HG02970 (cell line): ENCODE measurements around the gene KIFC1.
"Not testable (repeated sequence)": the region's sequence is repeated elsewhere in the genome, so short reads cannot be mapped to it uniquely, and the experiment has no call there.

Source experiments
- ATAC-seq: cut with Tn5 transposase; IDR thresholded peaks from one replicate; pipeline ENCODE4 v1.9.1; 2021; ENCODE audit warnings: mild to moderate bottlenecking, moderate library complexity, moderate number of reproducible peaks; ENCODE audit not compliant: unreplicated experiment, low FRiP score

The KIFC1 gene, protein sequence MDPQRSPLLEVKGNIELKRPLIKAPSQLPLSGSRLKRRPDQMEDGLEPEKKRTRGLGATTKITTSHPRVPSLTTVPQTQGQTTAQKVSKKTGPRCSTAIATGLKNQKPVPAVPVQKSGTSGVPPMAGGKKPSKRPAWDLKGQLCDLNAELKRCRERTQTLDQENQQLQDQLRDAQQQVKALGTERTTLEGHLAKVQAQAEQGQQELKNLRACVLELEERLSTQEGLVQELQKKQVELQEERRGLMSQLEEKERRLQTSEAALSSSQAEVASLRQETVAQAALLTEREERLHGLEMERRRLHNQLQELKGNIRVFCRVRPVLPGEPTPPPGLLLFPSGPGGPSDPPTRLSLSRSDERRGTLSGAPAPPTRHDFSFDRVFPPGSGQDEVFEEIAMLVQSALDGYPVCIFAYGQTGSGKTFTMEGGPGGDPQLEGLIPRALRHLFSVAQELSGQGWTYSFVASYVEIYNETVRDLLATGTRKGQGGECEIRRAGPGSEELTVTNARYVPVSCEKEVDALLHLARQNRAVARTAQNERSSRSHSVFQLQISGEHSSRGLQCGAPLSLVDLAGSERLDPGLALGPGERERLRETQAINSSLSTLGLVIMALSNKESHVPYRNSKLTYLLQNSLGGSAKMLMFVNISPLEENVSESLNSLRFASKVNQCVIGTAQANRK

DNA sequence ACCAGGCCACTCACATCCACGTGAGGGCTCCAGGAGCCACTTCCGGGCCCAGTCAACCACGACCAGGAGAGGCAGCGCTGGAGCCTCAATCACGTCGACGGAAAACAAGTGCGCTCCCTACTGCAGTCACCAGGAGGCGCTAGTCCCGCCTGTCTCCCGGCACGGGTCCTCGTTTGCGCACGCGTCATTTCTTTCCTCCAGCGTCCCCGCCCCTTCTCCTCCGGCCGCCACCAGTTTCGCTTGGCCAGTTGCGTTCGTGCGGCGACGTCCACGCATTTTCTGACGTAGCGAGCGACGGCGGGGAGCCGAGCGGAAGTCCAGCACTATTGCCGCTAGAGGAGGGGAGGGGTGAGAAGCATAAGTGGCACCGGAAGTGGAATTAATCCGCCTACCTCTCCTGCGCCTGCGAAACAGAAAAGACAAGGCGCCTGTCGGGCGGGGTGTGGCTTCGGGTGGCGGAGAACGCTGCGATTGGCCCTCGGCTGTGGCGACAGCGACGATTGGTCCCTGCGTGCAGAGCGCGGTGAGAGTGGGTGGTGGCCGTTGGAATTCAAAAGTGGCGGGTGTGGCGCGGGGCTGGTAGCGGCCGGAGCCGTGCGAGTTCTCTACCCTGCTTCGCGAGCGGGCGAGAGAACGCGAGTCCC lies at the start of gene KIFC1:
Gene KIFC1, plus strand, starts transcription at position 546 of the 644 bp plus-strand sequence. CDS start 163 bp downstream, outside the sequence.
- peak; percentile 94 for ATAC-seq

DNA sequence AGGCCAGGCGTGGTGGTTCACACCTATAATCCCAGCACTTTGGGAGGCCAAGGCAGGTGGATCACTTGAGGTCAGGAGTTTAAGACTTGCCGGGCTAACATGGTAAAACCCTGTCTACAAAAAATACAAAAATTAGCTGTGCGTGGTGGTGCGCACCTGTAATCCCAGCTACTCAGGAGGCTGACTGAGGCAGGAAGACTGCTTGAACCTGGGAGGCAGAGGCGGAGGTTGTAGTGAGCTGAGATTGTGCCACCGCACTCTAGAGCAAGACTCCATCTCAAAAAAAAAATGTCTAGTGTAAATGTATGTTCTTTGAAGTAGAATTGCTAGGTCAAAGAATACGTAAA lies 48.0 kb upstream of the KIFC1 start:
- ATAC-seq, result not testable (repeated sequence)

DNA sequence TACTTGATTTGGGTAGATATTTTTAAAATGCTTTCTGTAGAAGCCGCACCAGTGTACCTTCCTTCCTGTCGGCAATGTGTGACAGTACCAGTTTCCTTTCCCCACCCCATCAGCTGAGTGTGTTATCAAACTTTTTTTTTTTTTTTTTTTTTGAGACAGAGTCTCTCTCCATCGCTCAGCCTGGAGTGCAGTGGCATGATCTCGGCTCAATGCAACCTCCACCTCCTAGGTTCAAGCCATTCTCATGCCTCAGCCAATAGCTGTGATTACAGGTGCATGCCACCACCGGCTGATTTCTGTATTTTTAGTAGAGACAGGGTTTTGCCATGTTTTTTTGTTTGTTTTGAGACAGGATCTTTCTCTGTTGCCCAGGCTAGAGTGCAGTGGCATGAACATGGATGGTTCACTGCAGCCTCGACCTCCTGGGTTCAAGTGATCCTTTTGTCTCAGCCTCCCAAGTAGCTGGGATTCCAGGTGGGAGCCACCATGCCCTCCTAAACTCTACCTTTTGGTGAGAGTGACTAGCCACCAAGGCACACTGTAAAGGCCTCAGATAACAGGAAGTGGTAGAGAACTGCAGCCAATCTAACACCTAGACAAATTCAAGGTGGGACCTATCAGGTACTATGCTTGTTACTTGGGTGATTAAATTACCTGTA lies 47.5 kb upstream of the KIFC1 start:
- no peak for ATAC-seq

DNA sequence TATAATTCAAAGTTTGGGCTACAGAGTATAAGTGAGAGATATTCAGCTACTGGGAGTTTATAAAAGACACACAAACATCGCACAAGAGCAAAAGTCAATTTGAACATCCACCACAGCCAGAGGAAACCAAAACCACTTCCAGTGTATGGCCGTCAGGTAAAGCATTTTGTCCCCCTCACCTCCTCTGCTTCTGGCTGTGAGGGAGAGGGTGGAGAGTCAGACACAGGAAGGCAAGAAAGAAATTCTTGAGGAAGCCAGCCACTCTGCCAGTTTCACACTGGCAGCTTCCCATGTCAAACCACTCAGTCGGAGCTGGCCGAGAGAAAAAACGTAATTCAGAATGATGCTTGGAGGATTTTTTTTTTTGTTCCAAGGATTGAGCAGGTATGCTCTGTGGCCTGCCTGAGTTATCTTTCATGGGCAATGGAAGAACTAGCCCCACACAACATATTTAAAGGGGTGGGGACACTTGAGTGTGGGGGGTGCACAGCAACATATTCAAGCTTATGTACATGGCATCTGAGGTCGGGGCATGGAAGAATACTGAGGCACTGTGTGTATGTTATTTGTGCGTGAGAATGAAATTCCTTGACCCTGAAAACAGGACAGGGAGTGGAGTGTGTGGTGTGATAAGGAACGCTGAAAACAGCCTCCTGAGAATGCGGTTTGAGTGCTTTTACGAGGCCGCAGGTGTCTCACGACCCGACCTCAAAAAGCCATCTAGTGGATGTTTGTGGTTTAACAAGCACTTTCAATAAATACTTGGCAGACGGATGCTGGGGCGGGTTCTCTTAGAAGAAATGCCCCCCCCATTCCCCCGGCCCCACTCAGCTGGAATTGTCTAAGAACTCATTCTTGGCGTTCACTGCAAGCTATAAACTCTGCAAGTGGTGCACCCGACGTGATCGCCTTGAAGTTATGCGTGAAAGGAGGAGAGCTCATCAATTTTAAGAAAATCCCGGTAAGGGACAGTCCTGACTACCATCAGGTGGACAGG lies 46.6 kb upstream of the KIFC1 start:
- no peak for ATAC-seq

DNA sequence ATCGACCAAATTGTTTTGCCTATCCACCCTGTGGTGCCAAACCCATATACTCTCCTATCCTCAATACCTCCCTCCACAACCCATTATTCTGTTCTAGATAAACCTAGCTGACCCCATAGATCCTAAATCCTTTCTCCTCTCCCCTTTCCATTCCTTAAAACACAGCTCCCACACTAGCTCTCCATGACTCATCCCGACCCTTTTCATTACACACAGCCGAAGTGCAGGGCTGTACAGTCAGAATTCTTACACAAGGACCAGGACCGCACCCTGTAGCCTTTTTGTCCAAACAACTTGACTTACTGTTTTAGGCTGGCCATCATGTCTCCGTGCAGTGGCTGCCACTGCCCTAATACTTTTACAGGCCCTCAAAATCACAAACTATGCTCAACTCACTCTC lies 44.7 kb upstream of the KIFC1 start:
- not testable (repeated sequence) for ATAC-seq

DNA sequence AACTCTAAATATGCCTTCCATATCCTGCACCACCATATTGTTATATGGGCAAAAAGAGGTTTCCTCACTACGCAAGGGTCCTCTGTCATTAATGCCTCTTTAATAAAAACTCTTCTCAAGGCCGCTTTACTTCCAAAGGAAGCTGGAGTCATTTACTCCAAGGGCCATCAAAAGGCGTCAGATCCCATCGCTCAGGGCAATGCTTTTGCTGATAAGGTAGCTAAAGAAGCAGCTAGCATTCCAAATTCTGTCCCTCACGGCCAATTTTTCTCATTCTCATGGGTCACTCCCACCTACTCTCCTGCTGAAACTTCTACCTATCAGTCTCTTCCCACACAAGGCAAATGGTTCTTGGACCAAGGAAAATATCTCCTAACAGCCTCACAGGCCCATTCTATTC lies 43.8 kb upstream of the KIFC1 start:
- ATAC-seq, result no peak

DNA sequence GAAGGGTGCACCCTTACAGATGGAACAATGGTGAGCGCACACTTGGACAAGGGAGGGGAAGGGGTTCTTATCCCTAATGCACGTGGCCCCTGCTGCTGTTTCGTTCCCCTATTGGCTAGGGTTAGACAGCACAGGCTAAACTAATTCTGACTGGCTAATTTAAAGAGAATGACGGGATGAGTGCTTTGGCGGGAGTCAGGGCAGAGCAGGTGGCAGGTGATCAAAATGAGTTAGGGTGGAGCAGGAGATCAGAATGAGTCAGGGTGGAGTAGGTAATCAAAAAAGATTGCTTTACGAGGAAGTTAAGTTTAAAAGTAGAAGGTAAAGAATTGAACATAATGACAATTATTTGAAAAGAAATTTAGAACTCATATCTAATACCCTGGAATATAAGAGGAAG lies 35.8 kb upstream of the KIFC1 start:
- ATAC-seq, result not testable (repeated sequence)

DNA sequence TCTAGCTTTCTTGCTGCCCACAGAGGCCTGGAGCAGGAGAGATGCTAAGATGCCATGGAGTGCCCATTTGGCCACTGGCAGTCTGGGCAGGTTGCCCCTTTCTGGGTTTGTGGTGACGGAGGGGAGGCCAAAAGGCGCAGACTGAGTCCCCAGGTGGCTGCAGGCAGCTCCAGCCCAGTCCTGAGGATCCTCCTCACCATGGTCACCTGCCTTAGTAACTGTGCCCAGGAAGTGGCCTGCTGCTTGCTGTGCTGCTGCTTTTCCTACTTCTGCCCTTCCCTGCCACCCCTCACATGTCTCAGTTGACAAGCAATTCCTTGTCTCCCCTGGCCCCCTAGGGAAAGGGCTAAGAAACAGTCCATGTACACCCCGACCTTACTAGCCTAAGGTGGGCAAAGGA lies 35.3 kb upstream of the KIFC1 start:
- ATAC-seq, result no peak

DNA sequence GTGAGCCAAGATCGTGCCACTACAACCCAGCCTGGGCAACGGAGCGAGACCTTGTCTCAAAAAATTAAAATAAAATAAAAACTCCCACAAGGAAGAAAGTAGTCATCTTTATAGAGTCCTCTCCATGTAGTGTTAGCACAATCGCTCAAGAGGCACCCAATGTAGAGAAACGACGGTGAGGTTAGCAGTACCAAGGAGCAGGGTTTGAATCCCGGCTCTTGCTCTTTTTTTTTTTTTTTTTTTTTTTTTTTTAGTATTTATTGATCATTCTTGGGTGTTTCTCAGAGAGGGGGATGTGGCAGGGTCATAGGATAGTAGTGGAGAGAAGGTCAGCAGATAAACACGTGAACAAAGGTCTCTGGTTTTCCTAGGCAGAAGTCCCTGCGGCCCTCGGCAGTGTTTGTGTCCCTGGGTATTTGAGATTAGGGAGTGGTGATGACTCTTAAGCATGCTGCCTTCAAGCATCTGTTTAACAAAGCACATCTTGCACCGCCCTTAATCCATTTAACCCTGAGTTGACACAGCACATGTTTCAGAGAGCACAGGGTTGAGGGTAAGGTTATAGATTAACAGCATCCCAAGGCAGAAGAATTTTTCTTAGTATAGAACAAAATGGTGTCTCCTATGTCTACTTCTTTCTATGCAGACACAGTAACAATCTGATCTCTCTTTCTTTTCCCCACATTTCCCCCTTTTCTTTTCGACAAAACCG lies 34.3 kb upstream of the KIFC1 start:
- not testable (repeated sequence) for ATAC-seq

DNA sequence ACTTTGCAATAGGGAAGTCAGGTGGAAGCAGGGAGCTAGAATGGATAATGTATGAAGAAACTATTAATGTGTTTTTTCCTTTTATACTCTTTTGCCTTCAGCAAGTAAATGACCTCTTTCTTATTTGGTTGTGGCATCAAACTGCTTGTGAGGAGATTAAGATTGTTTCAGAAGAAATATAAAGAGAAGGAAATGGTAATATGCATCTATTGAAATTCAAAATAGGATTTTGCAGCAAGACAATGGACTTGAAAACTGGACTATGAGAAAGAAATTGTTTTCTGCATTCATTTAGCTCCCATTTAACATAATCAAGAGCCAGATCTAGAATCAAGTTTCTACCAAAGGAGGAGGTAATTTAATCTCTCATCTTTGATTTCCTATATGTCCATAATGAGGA lies 32.3 kb upstream of the KIFC1 start:
- ATAC-seq, result no peak

DNA sequence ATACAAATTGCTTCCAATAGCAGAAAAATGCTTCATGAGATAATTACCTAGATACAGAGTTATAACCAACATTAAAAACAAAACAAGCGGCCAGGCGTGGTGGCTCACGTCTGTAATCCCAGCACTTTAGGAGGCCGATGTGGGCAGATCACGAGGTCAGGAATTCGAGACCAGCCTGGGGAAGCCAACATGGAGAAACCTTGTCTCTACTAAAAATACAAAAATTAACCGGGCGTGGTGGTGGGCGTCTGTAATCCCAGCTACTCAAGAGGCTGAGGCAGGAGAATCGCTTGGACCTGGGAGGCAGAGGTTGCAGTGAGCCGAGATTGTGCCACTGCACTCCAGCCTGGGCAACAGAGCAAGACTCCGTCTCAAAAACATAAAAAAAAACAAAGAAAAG lies 28.1 kb upstream of the KIFC1 start:
- ATAC-seq, result not testable (repeated sequence)

DNA sequence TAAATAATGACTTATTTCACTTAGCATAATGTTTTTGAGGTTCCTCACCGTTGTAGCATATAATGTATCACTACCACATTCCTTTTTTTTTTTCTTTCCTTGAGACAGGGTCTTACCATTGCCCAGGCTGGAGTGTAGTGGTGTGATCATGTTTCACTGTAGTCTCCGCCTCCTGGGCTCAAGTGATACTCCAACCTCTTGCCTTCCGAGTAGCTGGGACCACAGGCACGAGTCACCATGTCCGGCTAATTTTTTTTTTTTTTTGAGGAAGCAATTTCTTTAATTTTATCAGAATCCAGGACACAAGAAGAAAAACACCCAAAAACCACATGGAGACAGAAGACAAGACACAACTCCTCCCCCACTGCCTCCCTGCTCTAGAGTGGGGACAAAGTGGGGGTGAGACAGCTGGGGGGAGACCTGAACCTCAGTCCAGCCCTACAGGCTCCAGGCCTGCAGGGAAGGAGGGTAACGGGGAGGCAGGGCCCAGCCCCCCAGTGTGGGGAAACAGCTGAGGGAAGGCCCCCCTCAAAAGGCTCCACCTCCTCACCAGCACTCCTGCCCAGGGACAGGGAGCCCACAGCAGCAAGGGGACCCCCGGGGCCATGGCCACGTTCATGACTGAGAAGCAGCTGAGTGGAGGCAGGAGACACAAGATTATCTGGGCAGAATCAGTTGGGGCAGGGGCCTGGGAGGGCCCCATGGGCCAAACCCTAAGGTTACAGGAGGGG lies 27.0 kb upstream of the KIFC1 start:
- not testable (repeated sequence) for ATAC-seq

DNA sequence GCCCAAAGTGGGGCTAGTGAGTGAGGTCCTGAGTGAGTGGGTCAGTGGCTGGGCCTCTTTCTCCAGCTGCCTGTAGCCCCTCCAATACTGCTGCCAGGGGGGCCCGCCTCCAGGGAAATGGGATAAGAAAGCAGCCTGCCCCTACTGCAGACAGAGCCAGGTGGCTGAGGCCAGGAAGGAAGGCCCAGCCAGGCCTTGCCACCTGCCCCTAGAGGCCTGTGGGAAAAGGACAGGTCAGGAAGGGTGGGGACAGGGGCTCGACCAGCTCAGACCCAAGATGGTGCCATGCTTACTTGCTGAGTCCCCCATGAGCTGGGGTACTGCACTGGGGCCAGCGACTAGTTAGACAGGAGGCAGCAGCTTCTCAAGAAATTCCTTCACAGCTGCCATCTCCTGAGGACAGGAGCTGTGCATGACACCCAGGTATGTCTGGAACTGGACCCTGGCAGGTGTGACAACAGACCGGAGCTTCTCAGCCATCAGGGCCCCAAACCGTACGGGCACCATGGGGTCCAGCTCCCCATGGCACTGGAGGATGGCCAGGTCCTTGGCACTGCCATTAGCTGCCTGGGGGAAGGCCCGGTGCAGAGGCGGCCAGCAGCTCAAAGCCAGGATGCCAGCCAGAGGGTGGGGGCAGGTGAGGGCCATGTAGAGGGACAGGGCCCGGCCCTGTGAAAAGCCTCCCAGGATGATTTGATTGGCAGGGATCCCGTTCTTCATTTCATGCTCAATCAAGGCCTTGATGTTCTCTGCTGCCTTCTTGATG lies 26.2 kb upstream of the KIFC1 start:
- ATAC-seq, result not testable (repeated sequence)

DNA sequence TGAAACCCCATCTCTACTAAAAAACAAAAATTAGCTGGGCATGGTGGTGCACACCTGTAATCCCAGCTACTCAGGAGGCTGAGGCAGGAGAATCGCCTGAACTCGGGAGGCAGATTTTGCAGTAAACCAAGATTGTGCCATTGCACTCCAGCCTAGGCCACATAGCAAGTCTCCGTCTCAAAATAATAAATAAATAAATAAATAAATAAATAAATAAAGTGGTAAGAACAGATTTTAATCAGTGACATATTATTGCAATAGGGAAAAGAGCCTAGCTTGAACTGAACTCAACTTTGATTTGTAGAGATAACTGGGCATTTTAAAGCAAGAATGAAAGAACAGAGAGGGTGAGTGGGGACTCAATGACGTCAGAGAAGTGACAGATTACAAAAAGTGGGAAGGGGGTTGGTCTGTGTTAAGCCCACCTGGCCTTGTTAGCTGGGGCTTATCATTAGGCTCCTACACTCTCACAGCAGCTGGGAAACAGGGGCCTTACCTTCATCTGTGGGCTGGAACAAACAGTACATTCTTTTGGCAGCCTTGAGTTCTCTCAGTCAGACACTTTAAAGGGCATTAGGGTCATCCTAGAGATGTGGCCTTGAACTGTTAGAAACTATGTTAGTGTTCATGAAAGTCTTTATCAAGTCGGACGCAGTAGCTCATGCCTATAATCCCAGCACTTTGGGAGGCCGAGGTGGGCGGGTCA lies 24.5 kb upstream of the KIFC1 start:
- ATAC-seq, result no peak

DNA sequence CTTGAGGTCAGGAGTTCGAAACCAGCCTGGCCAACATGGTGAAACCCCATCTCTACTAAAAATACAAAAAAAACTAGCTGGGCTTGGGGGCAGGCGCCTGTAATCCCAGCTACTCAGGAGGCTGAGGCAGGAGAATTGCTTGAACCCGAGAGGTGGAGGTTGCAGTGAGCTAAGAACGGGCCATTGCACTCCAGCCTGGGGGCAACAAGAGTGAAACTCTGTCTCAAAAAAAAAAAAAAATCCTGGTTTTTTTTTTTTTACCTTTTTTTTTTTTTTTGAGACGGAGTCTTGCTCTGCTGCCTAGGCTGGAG lies 24.0 kb upstream of the KIFC1 start:
- ATAC-seq, result not testable (repeated sequence)

DNA sequence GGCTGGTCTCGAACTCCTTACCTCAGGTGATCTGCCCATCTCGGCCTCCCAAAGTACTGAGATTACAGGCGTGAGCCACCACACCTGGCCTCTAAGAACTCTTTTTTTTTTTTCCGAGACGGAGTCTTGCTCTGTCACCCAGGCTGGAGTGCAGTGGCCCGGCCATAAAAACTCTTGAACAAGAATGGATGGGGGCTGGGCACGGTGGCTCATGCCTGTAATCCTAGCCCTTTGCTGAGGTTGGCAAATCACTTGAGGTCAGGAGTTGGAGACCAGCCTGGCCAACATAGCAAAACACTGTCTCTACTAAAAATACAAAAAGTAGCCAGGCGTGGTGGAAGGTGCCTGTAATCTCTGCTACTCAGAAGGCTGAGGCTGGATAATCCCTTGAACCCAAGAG lies 19.7 kb upstream of the KIFC1 start:
- ATAC-seq, result not testable (repeated sequence)

DNA sequence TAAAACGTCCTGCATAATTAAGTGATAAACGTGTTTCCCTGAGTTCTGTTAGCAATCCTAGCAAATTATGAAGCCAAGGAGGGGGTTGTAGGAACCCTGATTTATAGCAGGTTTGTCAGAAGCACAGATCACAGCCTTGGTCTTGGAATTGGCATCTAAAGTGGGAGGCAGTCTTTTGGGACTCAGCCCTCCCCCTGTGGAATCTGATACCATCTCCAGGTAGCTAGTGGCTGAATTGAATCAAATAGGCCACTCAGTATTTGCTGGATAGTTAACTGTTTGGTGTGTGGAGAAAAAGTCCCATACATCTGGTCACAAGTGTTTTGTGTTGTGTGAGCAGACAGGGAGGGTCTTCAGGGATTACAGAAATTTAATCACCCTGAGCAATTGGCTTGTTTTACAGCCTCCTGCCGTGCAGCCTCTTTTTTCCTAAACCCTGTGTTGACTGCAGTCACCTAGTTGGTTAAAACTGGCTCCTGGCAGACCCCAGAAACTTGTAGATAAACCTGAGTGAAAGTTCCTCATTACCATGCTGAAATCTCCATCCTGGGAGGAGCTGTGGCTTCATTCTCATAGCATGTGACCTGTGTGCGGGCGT lies 19.0 kb upstream of the KIFC1 start:
- no peak for ATAC-seq
